ENCODE data around the gene PDSS2.
"Not testable (repeated sequence)": the region's sequence is repeated elsewhere in the genome, so short reads cannot be mapped to it uniquely, and the experiment has no call there.

PDSS2 gene

DNA sequence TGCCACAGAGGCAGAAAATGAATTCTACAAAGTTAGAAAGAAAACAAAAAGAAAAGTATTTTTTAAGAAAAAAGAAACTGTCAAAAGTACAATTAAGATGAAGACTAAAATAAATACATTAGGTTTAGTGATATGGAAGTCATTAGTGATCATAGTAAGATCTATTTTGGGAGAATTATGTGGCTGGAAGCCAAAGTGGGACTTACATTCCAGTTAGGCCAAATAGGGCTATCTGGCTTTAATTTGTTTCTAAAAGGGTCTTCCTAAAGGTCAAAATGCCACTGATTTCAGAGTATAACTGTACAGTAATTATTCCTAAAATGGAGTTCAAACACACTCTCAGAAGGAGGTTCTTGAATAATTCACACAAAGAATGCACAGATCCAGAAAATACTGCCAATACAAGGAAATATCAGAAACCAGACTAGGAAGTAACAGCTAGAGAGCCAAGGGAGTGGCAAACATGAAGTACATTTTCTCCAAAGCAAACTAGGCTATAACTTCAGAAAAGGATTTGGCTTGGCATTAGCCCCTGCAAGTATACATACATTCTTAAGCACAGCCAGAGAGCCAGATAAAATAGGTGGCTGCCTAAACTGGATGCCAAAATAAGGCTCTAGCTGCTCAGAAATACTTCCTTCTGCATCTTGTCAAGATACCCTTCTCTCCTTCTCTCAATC lies 45.3 kb downstream of the PDSS2 start:
- DNase-seq, result no peak

DNA sequence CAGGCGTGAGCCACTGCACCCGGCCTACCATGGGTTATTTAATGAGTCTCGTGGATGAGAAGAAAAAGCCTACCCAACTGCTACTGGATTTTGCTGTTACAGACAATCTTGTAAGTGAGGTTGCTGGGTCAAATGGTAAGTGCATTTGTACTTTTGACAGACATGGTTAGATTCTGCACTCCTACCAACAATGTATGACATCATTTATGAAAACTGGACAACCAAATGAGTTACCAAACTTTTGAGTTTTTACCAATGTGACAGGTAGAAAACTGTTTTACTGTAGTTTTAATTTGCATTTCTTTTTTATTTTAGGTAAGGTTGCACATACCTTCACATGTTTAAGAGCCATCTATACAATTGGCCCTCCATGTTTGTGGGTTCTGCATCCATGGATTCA lies 48.2 kb downstream of the PDSS2 start:
- no peak for DNase-seq

GRCh38 chr6:107409942-107410341 lies 49.4 kb downstream of the PDSS2 start:
- no peak for DNase-seq

- DNase-seq, result no peak
Observed at GRCh38 chr6:107408714-107409113, 50.6 kb downstream of the PDSS2 start.

GRCh38 chr6:107405002-107405401 lies 54.4 kb downstream of the PDSS2 start:
- DNase-seq, result no peak

- no peak for DNase-seq
Observed at GRCh38 chr6:107402533-107402932, 56.8 kb downstream of the PDSS2 start.

GRCh38 chr6:107401573-107401972 lies 57.8 kb downstream of the PDSS2 start:
- DNase-seq, result no peak

DNA sequence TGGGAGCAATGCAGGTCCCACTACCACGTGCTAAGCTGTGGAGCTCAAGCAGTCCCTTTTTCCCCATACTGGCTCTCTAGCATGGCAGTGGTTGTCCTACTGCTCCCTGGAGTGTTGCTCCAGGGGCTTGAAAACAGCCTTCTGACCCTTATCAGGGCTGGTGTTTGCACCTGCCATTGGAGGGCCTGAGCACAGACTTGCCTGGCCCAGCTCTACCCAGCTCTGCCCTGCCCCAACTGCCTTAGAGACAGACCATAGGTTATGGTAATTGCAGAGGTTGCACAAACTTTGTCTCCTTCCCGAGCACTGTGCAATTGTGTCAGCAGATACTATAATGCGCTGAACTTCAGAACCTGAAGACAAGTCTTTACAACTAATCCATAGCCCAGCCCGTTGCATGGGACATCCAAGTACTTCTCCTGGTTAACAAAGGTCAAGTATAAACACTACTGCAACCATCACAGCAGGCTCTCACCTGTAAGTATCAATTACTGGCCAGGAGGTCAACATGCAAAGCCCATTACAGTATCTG lies 58.7 kb downstream of the PDSS2 start:
- DNase-seq, result no peak

DNA sequence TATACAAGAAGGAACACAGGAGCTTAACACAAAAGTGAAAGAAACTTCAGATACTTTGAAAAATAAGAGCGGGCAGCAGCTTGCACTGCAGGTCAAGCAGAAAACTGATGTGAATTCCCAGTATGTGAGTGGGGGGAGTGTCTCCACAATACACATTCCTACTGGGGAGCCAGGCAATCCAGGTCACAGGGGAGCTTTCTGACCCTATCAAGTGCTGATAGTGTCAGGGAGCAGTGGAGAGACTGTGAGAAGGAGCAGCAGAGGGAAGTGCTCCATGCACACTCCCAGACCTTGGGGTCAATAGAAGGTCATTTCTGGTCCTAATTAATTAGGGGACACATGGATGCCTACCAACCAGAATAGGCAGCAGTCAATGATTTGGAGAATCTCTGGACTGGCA lies 59.4 kb downstream of the PDSS2 start:
- DNase-seq, result no peak

GRCh38 chr6:107398001-107398400 lies 61.4 kb downstream of the PDSS2 start:
- no peak for DNase-seq

DNA sequence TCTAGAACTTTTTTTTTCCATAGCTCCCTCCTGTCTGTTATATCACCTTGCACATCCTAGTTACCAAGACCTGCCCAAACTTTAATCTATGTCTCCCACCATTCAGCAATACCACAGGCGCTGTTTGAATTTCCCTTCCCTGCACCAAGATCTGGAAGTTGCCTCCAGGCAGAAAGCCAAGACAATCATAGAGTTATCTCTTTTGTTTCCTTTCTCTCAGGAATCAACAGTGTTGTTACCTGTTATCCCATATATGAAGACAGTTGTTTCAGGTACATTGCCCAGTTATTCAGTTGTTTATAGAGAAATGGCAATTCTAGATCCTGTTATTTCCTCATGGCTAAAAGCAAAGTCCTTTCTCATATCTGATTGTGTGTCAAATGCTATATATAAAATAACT lies 63.2 kb downstream of the PDSS2 start:
- DNase-seq, result no peak

DNA sequence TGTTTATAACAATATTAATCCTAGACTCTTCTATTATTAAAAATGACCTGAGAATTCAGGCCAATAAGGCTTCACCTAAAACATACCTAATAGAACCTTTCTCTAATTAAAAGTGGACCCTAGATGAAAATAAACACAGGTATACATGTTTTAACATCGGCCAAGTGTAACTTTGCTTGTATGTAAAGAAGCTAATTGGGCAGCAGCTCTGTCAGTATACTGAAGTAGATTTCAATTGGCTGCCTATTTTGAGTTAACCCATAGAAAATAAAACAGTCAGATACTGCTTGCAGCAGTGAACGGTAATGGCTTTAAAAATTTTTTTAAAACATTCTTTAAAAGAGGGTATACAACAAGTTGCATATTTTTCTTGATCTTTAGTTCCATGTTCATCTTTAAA lies 67.3 kb downstream of the PDSS2 start:
- no peak for DNase-seq

- DNase-seq, result no peak
Observed at GRCh38 chr6:107390685-107391435, 68.5 kb downstream of the PDSS2 start.

GRCh38 chr6:107390056-107390455 lies 69.3 kb downstream of the PDSS2 start:
- DNase-seq, result no peak

GRCh38 chr6:107386904-107387303 lies 72.5 kb downstream of the PDSS2 start:
- no peak for DNase-seq

- no peak for DNase-seq
Observed at GRCh38 chr6:107386340-107386739, 73.0 kb downstream of the PDSS2 start.

GRCh38 chr6:107383705-107384104 lies 75.7 kb downstream of the PDSS2 start:
- DNase-seq, result no peak

DNA sequence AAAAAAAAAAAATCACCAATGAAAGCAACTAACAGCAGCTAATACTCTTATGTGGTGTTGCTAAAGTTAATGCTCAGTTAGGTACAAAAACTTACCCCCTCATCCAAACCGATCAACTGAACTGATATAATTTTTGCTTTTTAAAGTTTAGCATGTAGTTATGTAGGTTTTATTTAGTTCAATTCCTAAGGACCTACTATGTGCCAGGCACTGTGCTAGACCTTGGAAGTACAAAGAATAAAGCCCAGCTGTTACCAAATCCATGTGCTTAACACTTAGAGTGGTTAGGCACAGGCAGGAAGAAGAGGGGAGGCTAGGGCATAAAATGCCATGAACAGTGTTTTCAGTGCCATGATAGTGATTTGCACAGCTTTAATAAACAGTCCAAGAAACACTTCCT lies 85.1 kb downstream of the PDSS2 start:
- DNase-seq, result no peak

GRCh38 chr6:107369493-107369892 lies 89.9 kb downstream of the PDSS2 start:
- no peak for DNase-seq

- DNase-seq, result no peak
Observed at GRCh38 chr6:107368471-107368870, 90.9 kb downstream of the PDSS2 start.

DNA sequence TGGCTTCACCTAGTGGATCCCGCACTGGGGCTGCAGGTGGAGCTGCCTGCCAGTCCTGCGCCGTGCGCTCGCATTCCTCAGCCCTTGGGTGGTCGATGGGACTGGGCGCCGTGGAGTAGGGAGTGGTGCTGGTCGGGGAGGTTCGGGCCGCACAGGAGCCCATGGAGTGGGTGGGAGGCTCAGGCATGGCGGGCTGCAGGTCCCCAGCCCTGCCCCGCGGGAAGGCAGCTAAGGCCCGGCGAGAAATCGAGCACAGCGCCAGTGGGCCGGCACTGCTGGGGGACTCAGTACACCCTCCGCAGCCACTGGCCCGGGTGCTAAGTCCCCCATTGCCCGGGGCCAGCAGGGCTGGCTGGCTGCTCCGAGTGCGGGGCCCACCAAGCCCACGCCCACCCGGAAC lies 95.2 kb downstream of the PDSS2 start:
- DNase-seq, result not testable (repeated sequence)

- no peak for DNase-seq
Observed at GRCh38 chr6:107361753-107362604, 97.4 kb downstream of the PDSS2 start.

GRCh38 chr6:107360476-107360875 lies 98.9 kb downstream of the PDSS2 start:
- no peak for DNase-seq

DNA sequence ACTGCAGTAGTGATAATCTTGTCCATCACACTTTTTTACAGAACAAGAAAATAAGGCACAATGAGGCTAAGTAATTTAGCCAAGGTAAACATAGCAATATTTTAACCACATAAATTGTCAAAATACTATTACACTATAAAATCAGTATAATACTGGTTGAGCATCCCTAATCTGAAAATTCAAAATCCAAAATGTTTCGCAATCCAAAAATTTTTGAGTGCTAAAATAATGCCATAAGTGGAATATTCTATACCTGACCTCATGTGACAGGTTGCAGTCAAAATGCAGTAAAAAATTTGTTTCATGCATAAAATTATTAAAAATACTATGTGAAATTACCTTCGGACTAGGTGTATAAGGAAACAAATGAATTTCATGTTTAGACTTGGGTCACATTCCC lies 101.5 kb downstream of the PDSS2 start:
- no peak for DNase-seq

Measured in CD4-positive, alpha-beta T cell treated with Interleukin-12 subunit alpha and Interleukin-12 subunit beta, for 1 hour (primary cell).